ES-I3 (cell line): ENCODE measurements around the gene RNGTT.

Experiments
- H3K36me3 ChIP-seq: 2 replicates; pipeline ENCODE4 v1.6.1; 2013; ENCODE audit warnings: mild to moderate bottlenecking, low read length, control low read depth, moderate library complexity; ENCODE audit not compliant: insufficient read depth
- H3K4me1 ChIP-seq: 2 replicates; pipeline ENCODE4 v1.6.1; 2013; ENCODE audit warnings: mild to moderate bottlenecking, control low read depth, low read length; ENCODE audit not compliant: insufficient read depth
- H3K9ac ChIP-seq: 2 replicates; pipeline ENCODE4 v1.6.1; 2013; ENCODE audit warnings: low read depth, mild to moderate bottlenecking, low read length, moderate library complexity
- H3K9me3 ChIP-seq: 2 replicates; pipeline ENCODE4 v1.6.1; 2013; ENCODE audit warnings: mild to moderate bottlenecking, low read length, moderate library complexity; ENCODE audit not compliant: control insufficient read depth, insufficient read depth

The RNGTT gene

GRCh38 chr6:88871498-88871897, 91.9 kb downstream of the RNGTT start:
- H3K36me3 ChIP-seq: no peaks in the 10 kb centered on the region
- peaks cover 8% of the 10 kb centered on the region for H3K4me1 ChIP-seq
- H3K9me3 ChIP-seq: no peaks in the 10 kb centered on the region
- no peak overlapping the region for H3K9ac ChIP-seq

DNA sequence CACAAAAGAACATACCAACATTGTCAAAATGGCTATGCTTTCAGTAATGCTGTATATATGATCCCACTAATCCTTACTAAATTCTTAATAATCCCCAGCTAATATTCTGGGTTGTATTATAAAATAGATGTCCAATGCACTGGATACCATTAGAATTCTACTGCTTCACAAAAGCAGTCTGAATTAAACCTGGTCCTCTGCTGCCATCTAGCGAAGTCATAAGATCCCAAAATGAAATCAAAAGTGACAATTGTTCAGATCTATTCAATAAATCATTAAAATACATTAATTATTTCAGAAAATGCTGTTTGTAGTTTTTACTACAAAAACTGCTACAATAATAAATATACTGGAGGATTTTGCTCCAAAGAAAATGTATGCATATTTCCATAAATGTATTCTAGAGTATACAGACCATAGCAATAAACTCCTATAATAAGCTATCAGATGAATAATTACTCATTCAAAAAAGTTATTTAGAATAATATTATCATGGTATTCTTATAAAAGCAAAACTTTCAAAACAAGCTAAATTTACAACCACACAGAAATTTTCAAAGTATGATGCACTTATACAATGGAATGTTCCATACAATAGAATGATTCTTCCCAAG, 92.6 kb downstream of the RNGTT start:
- Histone ChIP-seq H3K36me3 (no peaks in the 10 kb centered on the region), H3K9me3 (no peaks in the 10 kb centered on the region), H3K9ac (no peak overlapping the region), H3K4me1 (peaks cover 8% of the 10 kb centered on the region)

DNA sequence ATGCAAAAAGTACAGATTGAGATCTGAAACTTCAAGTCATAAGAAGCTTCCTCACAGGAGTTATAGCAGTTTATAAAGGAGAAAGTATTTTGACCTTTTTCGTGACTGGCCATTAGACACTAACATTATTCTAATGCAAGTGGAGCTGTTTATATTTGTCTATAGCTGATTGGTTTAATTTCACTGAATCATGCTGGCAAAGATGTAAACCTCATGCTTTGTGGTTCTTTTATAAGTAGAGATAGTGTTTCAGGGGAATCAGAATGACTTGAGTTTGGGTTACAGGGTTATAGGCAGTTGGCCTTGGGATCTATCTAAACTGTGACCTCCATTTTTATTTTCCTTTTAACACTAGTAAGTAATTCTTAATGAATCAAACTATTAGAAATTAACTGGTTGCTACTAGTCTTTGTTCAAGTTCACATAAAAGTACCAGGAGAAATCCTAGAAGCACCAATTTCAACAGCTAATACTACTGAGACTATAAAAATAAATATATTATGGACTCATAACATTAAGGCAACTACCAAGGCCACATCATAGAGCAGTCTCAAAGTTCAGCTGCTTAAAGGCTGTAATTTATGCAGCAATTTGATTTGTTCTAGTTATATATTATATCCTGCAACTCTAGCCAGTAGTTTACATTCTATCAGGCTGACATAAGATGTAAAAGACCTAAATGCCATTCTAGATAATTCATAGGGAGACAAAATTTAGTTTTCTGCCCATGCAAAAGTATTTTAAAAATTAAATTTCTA, 94.0 kb downstream of the RNGTT start:
- Histone ChIP-seq H3K4me1 (peaks cover 8% of the 10 kb centered on the region), H3K36me3 (no peaks in the 10 kb centered on the region), H3K9ac (no peak overlapping the region), H3K9me3 (no peaks in the 10 kb centered on the region)

DNA sequence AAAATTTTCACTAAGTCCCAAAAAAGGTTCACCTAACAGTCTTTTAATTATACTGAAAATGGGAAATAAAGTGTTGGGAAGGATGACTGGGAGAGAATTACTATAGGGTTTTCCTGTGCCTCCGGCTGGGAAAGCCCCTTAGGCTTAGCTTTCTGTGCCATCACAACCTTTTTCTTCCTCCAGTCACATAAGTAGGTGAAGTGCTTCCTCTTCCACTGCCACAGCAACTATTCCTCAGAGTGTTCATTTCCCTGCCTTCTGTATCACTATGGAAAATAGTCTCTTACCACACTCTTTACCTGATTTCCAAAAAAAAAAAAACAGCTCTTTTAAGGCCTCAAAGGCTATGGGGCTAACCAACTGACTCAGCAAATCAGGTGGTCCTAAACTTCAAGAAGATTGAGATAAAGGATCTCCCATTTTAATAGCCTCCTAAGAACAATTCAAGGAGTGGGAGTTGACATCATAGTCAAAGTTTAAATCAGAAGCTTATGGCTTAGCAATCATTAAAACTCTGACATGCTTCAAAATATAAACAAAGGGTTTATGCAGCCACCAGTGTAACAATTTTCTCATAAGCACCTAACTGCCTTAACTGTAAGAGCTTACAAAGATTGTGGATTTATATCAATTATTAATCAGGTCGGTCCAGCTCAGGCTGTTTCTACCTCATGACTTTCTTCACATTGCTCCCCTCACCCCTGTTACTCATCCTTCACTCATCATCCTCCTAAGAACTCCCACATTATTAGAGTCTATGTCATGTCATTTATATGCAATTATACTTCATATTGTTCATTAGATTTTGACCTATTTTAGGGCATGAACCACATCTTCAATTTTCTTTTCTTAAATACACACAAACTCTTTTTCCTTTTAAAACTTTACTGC, 95.3 kb downstream of the RNGTT start:
- no peaks in the 10 kb centered on the region for H3K9me3 ChIP-seq
- H3K36me3 ChIP-seq: no peaks in the 10 kb centered on the region
- H3K4me1 ChIP-seq: peaks cover 8% of the 10 kb centered on the region
- H3K9ac ChIP-seq: no peak overlapping the region

- peaks cover 8% of the 10 kb centered on the region for H3K4me1 ChIP-seq
- no peak overlapping the region for H3K9ac ChIP-seq
- H3K36me3 ChIP-seq: no peaks in the 10 kb centered on the region
- no peaks in the 10 kb centered on the region for H3K9me3 ChIP-seq
These were observed 96.6 kb downstream of the RNGTT start for GRCh38 chr6:88866856-88867255.

DNA sequence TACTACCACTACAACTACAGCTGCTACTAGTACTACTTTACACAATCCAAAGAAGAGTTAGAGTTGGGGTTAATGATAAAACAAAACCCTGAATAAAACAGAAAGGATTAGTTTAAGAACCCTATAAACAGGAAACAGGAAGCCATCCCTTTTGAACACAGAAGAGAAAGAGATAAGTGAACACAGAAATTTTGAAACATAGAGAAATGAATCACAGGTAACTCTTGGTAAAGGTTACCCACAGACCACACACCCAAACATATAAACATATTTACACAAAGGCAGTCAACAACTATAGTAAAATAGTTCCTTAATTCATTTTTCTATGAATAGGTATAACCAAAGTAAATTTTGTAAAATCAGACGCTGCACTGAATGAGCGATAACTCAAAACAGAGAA, 98.1 kb downstream of the RNGTT start:
- H3K36me3 ChIP-seq: no peaks in the 10 kb centered on the region
- H3K4me1 ChIP-seq: peaks cover 8% of the 10 kb centered on the region
- H3K9me3 ChIP-seq: no peaks in the 10 kb centered on the region
- no peak overlapping the region for H3K9ac ChIP-seq

DNA sequence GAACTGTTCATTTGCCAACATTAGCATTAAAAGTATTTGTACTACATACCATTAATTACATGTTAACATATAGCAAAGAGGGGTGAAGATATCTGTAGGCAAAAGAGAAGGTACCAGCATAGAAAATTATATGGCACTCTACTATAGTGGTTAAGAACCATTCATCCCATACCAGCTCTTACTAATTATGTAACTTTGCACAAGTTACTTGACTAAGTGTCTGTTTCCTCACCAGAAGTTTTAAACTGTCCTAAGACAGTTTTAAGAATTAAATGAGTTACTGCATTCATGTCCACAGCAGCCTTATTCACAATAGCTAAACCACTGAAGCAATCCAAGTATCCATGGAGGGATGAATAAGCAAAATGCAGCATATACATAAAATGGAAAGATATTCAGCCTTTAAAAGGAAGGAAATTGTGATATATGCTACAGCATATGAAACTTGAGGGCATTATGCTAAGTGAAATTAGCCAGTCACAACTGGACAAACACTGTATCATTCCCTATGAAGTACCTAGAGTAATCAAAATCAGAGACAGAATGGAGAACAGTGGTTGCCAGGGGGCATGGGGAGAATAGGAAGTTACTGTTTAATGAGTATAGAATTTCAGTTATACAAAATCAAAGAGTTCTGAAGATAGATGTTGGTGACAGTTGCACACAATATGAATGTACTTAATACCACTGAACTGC, 98.9 kb downstream of the RNGTT start:
- Histone ChIP-seq H3K36me3 (no peaks in the 10 kb centered on the region), H3K9me3 (no peaks in the 10 kb centered on the region), H3K9ac (no peak overlapping the region), H3K4me1 (peaks cover 8% of the 10 kb centered on the region)

GRCh38 chr6:88860310-88860709, 103.1 kb downstream of the RNGTT start:
- Histone ChIP-seq H3K36me3 (no peaks in the 10 kb centered on the region), H3K9ac (no peak overlapping the region), H3K9me3 (no peaks in the 10 kb centered on the region), H3K4me1 (no peaks in the 10 kb centered on the region)

GRCh38 chr6:88858455-88858854, 105.0 kb downstream of the RNGTT start:
- H3K36me3 ChIP-seq: no peaks in the 10 kb centered on the region
- no peak overlapping the region for H3K9ac ChIP-seq
- H3K4me1 ChIP-seq: no peaks in the 10 kb centered on the region
- no peaks in the 10 kb centered on the region for H3K9me3 ChIP-seq

DNA sequence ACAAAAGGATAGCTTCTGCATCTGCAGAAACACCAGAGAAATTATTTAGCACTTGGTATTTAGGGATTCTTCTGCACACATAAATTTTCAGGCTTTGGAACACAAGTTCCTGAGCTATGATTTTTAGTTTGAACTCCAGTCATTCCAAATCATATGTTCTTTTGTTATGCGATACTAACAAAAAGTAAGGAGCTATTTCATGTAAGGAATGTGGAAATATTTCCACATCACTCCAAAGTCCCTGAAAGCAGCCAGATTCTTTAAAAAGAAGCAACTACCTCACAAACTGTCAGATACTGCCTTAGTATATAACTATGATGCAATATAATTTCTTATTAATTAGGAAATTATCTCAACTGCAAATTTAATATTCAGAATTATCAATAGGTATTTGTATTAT, 106.9 kb downstream of the RNGTT start:
- H3K4me1 ChIP-seq: no peaks in the 10 kb centered on the region
- no peak overlapping the region for H3K9ac ChIP-seq
- no peaks in the 10 kb centered on the region for H3K36me3 ChIP-seq
- H3K9me3 ChIP-seq: no peaks in the 10 kb centered on the region

- Histone ChIP-seq H3K9ac (no peak overlapping the region), H3K9me3 (no peaks in the 10 kb centered on the region), H3K4me1 (no peaks in the 10 kb centered on the region), H3K36me3 (no peaks in the 10 kb centered on the region)
These were observed 107.8 kb downstream of the RNGTT start for GRCh38 chr6:88855541-88856147.

DNA sequence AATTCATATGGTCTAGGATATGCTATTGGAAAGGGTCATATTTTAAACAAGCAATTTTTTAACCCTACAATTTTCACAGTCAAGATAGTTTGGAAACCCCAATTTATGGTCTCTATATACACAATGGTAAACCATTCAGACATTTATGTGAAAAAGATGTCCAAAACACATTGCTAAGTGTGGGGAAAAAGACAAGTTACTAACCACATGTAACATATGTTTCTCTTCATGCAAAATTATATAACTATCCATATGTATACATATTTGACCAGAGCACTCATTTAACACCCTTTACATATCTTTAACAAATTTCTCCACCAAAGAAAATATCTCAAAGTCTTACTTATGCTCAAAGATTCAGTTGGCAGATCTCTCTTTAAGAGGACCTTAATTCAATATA, 110.6 kb downstream of the RNGTT start:
- Histone ChIP-seq H3K9me3 (no peaks in the 10 kb centered on the region), H3K36me3 (no peaks in the 10 kb centered on the region)

GRCh38 chr6:88852000-88852399, 111.4 kb downstream of the RNGTT start:
- H3K4me1 ChIP-seq: no peaks in the 10 kb centered on the region
- H3K9me3 ChIP-seq: no peaks in the 10 kb centered on the region
- no peak overlapping the region for H3K9ac ChIP-seq
- H3K36me3 ChIP-seq: no peaks in the 10 kb centered on the region

More for the DNA sequence above, 110.6 kb downstream of the RNGTT start:
- Histone ChIP-seq H3K4me1 (no peaks in the 10 kb centered on the region), H3K9ac (no peak overlapping the region)

GRCh38 chr6:88848870-88849269, 114.5 kb downstream of the RNGTT start:
- no peaks in the 10 kb centered on the region for H3K9me3 ChIP-seq
- no peaks in the 10 kb centered on the region for H3K36me3 ChIP-seq
- H3K4me1 ChIP-seq: no peaks in the 10 kb centered on the region
- no peak overlapping the region for H3K9ac ChIP-seq
